Fibroblast of lung (primary cell): ENCODE results near the gene SAT2. TPM values are rescaled to one million over a fixed set of nuclear protein-coding genes. Genes with fewer than 3 reads are reported as not detected.

Experiments used
- DNase-seq, 2 donors: peaks; one replicate each; pipeline versions ENCODE4 v3.0.0 to v3.0.0-alpha.2; 2010; ENCODE audit warnings: low read depth in 2 of 2
- H2AFZ ChIP-seq: 2 replicates; pipeline ENCODE4 v1.5.1; 2012; ENCODE audit warnings: low read length, control low read depth, inconsistent platforms
- H3K27ac ChIP-seq: 2 replicates; pipeline ENCODE4 v1.5.1; 2011; ENCODE audit warnings: low read length, control low read depth; ENCODE audit not compliant: insufficient read depth
- H3K27me3 ChIP-seq: 2 replicates; pipeline ENCODE4 v1.5.1; 2011; ENCODE audit warnings: mild to moderate bottlenecking, low read length; ENCODE audit not compliant: control insufficient read depth, insufficient read depth
- H3K36me3 ChIP-seq: 2 replicates; pipeline ENCODE4 v1.5.1; 2011; ENCODE audit warnings: low read length; ENCODE audit not compliant: control insufficient read depth, insufficient read depth
- H3K4me1 ChIP-seq: 2 replicates; pipeline ENCODE4 v1.5.1; 2011; ENCODE audit warnings: low read length; ENCODE audit not compliant: control insufficient read depth, insufficient read depth; ENCODE audit errors: extremely low read depth
- H3K4me2 ChIP-seq: 2 replicates; pipeline ENCODE4 v1.5.1; 2011; ENCODE audit warnings: low read length, control low read depth; ENCODE audit not compliant: insufficient read depth; ENCODE audit errors: extremely low read depth
- H3K4me3 ChIP-seq, 4 experiments: fragments of 200-600 bp in 1 of 4; sonication (generic) in 1 of 4; replicated peaks in 1 of 4; 2 replicates each; pipeline ENCODE4 v1.5.1; 2011 to 2016; ENCODE audit warnings: low read length in 4 of 4, low read depth in 3 of 4, mild to moderate bottlenecking in 3 of 4, control low read depth in 2 of 4, inconsistent platforms in 1 of 4, mixed read lengths in 1 of 4; ENCODE audit not compliant: insufficient read depth in 1 of 4; ENCODE audit errors: control extremely low read depth in 1 of 4
- H3K79me2 ChIP-seq: 2 replicates; pipeline ENCODE4 v1.5.1; 2012; ENCODE audit warnings: mild to moderate bottlenecking, low read length, inconsistent platforms; ENCODE audit not compliant: control insufficient read depth, insufficient read depth
- H3K9ac ChIP-seq: 2 replicates; pipeline ENCODE4 v1.5.1; 2011; ENCODE audit warnings: mild to moderate bottlenecking, low read length, control low read depth; ENCODE audit not compliant: insufficient read depth
- H3K9me3 ChIP-seq: 2 replicates; pipeline ENCODE4 v1.5.1; 2012; ENCODE audit warnings: low read depth, low read length; ENCODE audit not compliant: control insufficient read depth, insufficient read depth
- H4K20me1 ChIP-seq: 2 replicates; pipeline ENCODE4 v1.5.1; 2011; ENCODE audit warnings: low read length; ENCODE audit not compliant: control insufficient read depth, insufficient read depth; ENCODE audit errors: extremely low read depth
- EZH2 ChIP-seq: IDR thresholded peaks from 2 replicates; pipeline ENCODE4 v1.5.1; 2012; ENCODE audit warnings: low read length, control low read depth, mild to moderate bottlenecking; ENCODE audit errors: missing control alignments
- polyA plus RNA-seq, 2 donors: library from polyadenylated mRNA; depleted of rRNA in 1 of 2; stranded (reverse) in 1 of 2; unstranded in 1 of 2; fragments of >200 nt; gene quantifications; 2 replicates each; pipeline ENCODE4 v1.2.1, GENCODE V29; 2011 to 2012; ENCODE audit warnings: missing spikeins in 1 of 2
- total RNA-seq: library from RNA; depleted of rRNA; stranded (reverse); fragments of >200 nt; gene quantifications from 2 replicates; pipeline ENCODE4 v1.2.1, GENCODE V29; 2014
- TF ChIP-seq, protein P1 (sequence below), 2 donors: IDR thresholded peaks in 1 of 2; conservative IDR thresholded peaks in 1 of 2; 1 replicate in 1 of 2; 2 replicates in 1 of 2; pipeline ENCODE4 v1.5.1; 2011 to 2012; ENCODE audit warnings: low read length in 2 of 2, control low read depth in 1 of 2, inconsistent platforms in 1 of 2, low read depth in 1 of 2, mild to moderate bottlenecking in 1 of 2

The SAT2 gene
- total and polyA plus RNA-seq, 2 donors (not counting 1 experiment from before 2014, with no cell fraction given) = 48.2 to 54.3 TPM

DNA sequence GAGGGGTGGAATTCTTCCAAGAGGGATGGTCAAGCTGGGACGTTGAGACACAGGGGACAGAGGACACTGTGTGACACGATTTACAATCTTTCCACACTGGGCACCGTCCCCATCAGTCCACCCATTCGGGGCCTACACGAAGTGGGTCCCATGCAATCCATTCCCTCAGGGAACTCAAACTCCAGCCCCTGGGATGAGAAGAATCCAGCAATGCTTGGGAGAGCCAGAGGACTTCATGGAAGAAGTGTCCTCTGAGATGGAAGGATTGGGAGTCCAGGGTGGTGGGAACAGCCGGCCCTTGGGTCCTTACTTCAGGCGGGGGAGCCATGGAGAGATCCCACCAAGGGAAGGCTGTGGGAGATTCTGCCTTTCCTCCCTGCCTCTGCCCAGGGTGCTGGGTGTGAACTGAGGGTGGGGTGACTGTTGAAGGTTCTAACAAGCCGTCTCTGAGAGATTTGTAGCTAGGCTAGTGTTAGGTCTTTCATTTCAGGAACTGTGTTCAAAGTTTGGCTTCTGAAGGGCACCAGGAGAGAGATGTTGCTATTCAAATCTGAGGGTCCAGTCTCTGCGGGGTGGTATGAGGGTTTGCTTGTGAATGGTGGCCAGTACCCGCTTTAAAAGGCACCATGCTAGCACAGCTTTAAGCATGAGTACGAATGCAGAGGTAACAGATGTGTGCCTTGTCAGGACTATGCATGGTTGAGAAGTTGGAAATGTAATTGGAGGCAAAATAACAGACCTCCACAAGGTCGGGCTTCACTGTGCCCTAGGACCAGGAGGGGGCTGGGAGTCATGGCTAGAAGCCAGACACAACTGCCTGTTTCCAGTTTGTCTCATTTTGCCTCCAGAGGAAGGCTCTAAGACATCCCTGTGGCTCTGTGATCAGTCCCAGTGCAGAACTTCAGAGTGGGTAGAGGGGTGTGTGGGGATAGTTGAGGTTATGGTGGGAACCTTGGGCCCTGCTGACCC lies 25.1 kb upstream of the SAT2 start:
- no peak for DNase-seq
- H3K27me3 ChIP-seq = peaks cover 39% of the 10 kb centered on the region
- H3K9me3 ChIP-seq = no peaks in the 10 kb centered on the region
- no peaks in the 10 kb centered on the region for H3K79me2 ChIP-seq
- H4K20me1 ChIP-seq = no peaks in the 10 kb centered on the region
- H3K4me1 ChIP-seq = peaks cover 2% of the 10 kb centered on the region
- TF ChIP-seq, protein P1, sequence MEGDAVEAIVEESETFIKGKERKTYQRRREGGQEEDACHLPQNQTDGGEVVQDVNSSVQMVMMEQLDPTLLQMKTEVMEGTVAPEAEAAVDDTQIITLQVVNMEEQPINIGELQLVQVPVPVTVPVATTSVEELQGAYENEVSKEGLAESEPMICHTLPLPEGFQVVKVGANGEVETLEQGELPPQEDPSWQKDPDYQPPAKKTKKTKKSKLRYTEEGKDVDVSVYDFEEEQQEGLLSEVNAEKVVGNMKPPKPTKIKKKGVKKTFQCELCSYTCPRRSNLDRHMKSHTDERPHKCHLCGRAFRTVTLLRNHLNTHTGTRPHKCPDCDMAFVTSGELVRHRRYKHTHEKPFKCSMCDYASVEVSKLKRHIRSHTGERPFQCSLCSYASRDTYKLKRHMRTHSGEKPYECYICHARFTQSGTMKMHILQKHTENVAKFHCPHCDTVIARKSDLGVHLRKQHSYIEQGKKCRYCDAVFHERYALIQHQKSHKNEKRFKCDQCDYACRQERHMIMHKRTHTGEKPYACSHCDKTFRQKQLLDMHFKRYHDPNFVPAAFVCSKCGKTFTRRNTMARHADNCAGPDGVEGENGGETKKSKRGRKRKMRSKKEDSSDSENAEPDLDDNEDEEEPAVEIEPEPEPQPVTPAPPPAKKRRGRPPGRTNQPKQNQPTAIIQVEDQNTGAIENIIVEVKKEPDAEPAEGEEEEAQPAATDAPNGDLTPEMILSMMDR (conservative IDR thresholded peaks at IDR 0.05 in 1 of 2, IDR thresholded peaks at IDR 0.05 in 1 of 2; ENCODE audit: low read depth in 1 of 2, low read length in 2 of 2) = no peak
- TF ChIP-seq EZH2 = peak; percentile 84
- H2AFZ ChIP-seq = no peak overlapping the region
- no peak overlapping the region for H3K4me3 ChIP-seq
- H3K9ac ChIP-seq = no peak overlapping the region
- H3K4me2 ChIP-seq = no peak overlapping the region
- H3K27ac ChIP-seq = no peak overlapping the region
- H3K36me3 ChIP-seq = no peaks in the 10 kb centered on the region

DNA sequence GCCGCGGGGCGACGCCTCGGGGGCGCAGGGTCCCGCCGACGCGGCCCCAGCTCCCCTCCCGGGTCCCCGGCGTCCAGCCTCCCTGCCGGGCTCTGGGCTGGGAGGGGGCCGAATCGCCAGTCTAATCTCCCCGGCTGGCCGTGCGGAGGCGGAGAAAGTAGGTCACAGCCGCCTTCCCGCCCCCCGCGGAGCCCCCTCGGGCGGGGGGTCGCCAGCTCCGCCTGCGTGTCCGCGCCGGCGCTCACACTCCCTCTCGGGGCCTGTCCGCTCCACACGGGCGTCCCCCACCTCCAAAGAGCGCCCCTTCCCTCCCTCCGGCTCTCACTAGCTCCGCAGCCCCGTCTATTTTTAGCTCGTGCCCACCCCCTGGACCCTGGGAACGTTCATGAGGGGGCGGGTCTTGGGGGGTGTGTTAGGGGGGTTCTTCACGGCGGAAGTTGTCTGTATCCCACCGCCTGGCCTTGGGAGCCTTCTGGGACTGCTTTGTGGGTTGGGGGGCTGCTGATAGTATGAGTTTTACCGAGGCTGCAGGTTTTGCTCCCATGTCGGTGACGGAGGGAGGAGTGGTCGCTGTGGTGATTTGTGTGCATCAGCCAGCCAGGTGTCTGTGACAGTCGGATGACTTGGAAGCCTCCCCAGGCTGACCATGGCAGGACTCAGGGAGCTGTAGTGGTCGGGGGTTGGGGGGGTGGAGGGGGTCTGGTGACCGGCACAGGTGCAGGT lies 24.2 kb upstream of the SAT2 start:
- Histone ChIP-seq H3K4me1 (peaks cover 2% of the 10 kb centered on the region), H3K4me3 (no peak overlapping the region), H3K9ac (no peak overlapping the region), H3K79me2 (no peaks in the 10 kb centered on the region), H3K4me2 (no peak overlapping the region), H4K20me1 (no peaks in the 10 kb centered on the region), H2AFZ (no peak overlapping the region), H3K27me3 (peaks cover 39% of the 10 kb centered on the region), H3K9me3 (no peaks in the 10 kb centered on the region), H3K27ac (no peak overlapping the region), H3K36me3 (no peaks in the 10 kb centered on the region)
- no peak for DNase-seq
- TF ChIP-seq EZH2 = peak; percentile 69
- TF ChIP-seq, protein P1 (conservative IDR thresholded peaks at IDR 0.05 in 1 of 2, IDR thresholded peaks at IDR 0.05 in 1 of 2; ENCODE audit: low read depth in 1 of 2, low read length in 2 of 2) = no peak

DNA sequence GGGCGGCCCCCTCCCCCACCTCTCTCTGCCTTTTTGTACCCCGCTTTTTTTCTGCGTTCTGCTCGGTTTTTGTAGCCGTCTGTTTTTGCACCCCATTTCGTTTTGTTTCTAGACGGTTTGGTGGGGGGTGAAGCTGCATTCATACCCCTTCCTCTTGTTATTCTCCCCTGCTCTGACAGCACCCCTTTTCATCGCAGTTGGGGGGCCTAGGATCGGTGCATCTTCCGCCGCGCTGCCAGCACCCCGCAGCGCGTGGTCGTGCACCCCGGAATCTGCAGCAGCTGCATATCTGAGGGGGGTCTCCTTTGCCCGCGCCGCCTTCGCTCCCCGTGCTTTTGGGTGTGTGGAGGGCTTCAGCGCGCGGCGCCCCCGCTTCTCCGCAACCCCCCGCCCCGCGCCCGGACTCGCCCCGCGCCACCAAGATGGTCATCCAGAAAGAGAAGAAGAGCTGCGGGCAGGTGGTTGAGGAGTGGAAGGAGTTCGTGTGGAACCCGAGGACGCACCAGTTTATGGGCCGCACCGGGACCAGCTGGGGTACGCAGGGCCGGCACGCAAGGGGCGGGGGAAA lies 23.6 kb upstream of the SAT2 start:
- no peaks in the 10 kb centered on the region for H3K9me3 ChIP-seq
- peak overlapping the region in 2 of 4 experiments; percentile 29 to 37 for H3K4me3 ChIP-seq
- no peaks in the 10 kb centered on the region for H3K36me3 ChIP-seq
- H3K9ac ChIP-seq = no peak overlapping the region
- no peaks in the 10 kb centered on the region for H4K20me1 ChIP-seq
- no peak overlapping the region for H3K4me2 ChIP-seq
- no peaks in the 10 kb centered on the region for H3K79me2 ChIP-seq
- H2AFZ ChIP-seq = no peak overlapping the region
- TF ChIP-seq, protein P1 (conservative IDR thresholded peaks at IDR 0.05 in 1 of 2, IDR thresholded peaks at IDR 0.05 in 1 of 2; ENCODE audit: low read depth in 1 of 2, low read length in 2 of 2) = no peak
- peak; percentile 85 for TF ChIP-seq EZH2
- peaks cover 39% of the 10 kb centered on the region for H3K27me3 ChIP-seq
- DNase-seq = no peak
- peaks cover 2% of the 10 kb centered on the region for H3K4me1 ChIP-seq
- H3K27ac ChIP-seq = no peak overlapping the region
